ENCODE data around the gene SEPTIN11. TPM values are rescaled to one million over a fixed set of nuclear protein-coding genes. Genes with fewer than 3 reads are reported as not detected.

Gene SEPTIN11
- total and polyA plus RNA-seq, 2 experiments from 2014 or later: 488 to 867 TPM

DNA sequence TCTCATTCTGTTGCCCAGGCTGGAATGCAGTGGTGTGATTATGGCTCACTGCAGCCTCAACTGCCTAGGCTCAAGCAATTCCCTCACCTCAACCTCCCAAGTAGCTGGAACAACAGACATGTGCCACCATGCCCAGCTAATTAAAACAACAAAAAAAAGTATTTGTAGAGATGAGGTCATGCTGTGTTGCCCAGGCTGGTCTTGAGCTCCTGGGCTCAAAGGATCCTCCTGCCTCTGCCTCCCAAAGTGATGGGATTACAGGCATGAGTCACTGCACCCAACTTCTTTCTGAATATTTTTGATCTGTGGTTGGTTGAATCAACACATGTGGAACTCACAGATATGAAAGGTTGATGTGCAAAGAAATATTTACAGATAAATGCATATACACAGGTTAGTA, 18.5 kb upstream of the SEPTIN11 start:
- Histone ChIP-seq H3K36me3 (ENCODE audit: low read depth) (no peaks in the 10 kb centered on the region), H3K79me2 (ENCODE audit: insufficient read depth) (no peaks in the 10 kb centered on the region), H4K20me1 (ENCODE audit: insufficient read depth) (no peaks in the 10 kb centered on the region), H3K4me2 (ENCODE audit: unreplicated experiment) (no peak overlapping the region), H3K27ac (no peak overlapping the region), H3K9ac (no peak overlapping the region), H3F3A (ENCODE audit: insufficient read depth) (no peaks in the 10 kb centered on the region), H3K4me3 (no peak overlapping the region), H3K9me2 (ENCODE audit: insufficient read depth) (no peaks in the 10 kb centered on the region), H3K9me3 (ENCODE audit: low read depth) (no peaks in the 10 kb centered on the region), H2AFZ (no peak overlapping the region), H3K4me1 (ENCODE audit: insufficient read depth) (no peaks in the 10 kb centered on the region), H3K27me3 (replicated peaks; ENCODE audit: insufficient read depth) (no peaks in the 10 kb centered on the region)
- in situ Hi-C loops (cut with MboI): no loop called here
- no peak for DNase-seq
- TF ChIP-seq EZH2phosphoT487 (IDR thresholded peaks at IDR 0.05; ENCODE audit: insufficient read depth, low read depth): no peak
- no peak for TF ChIP-seq EZH2 (IDR thresholded peaks at IDR 0.05; ENCODE audit: insufficient read depth, poor library complexity, severe bottlenecking)

DNA sequence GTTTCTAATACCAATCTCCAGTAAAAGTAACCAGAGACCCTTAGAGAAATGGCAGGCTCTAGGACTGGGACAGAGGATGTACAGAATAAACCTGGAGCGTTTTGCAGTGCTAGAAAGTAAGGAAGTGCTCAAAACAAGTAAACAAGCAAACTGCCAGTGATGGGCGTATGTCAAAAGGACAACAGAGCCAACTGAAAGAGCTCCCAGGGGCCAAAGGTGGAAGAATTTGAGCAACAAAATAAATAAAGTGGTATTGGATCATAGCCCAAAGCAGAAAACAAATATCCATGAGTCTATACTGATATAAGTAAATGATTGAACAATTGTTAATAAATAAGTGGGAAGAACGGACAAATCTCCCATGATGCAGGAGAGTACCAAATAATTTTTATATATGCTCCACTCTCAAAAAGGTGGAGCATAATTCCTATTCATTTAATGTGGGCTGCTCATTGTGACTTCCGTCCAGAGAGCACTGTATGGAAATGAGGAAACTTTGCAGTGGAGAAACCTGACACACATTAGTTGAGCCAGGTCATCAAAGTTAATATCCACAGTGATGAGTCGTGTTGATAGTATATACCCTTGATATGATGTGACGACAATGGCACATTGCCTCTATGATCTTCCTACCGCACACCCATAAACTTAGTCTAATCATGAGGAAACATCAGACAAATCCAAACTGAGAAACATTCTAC, 17.8 kb upstream of the SEPTIN11 start:
- no peak for TF ChIP-seq EZH2 (IDR thresholded peaks at IDR 0.05; ENCODE audit: insufficient read depth, poor library complexity, severe bottlenecking)
- no peak for TF ChIP-seq EZH2phosphoT487 (IDR thresholded peaks at IDR 0.05; ENCODE audit: insufficient read depth, low read depth)
- Histone ChIP-seq H3K9me2 (ENCODE audit: insufficient read depth) (no peaks in the 10 kb centered on the region), H3K27me3 (replicated peaks; ENCODE audit: insufficient read depth) (no peaks in the 10 kb centered on the region), H2AFZ (no peak overlapping the region), H3K9ac (no peak overlapping the region), H3K4me1 (ENCODE audit: insufficient read depth) (no peaks in the 10 kb centered on the region), H3K4me2 (ENCODE audit: unreplicated experiment) (no peak overlapping the region), H3K79me2 (ENCODE audit: insufficient read depth) (no peaks in the 10 kb centered on the region), H3K9me3 (ENCODE audit: low read depth) (no peaks in the 10 kb centered on the region), H3F3A (ENCODE audit: insufficient read depth) (no peaks in the 10 kb centered on the region), H4K20me1 (ENCODE audit: insufficient read depth) (no peaks in the 10 kb centered on the region), H3K4me3 (no peak overlapping the region), H3K36me3 (ENCODE audit: low read depth) (no peaks in the 10 kb centered on the region), H3K27ac (no peak overlapping the region)
- in situ Hi-C loops (cut with MboI): no loop called here
- DNase-seq: no peak
- 86 to 90% methylated on average over 7 of the region's 7 CpGs for WGBS, 2 experiments (ENCODE audit: low coverage in 1 of 2, low lambda C conversion rate in 2 of 2, missing lambda C conversion rate in 2 of 2)

DNA sequence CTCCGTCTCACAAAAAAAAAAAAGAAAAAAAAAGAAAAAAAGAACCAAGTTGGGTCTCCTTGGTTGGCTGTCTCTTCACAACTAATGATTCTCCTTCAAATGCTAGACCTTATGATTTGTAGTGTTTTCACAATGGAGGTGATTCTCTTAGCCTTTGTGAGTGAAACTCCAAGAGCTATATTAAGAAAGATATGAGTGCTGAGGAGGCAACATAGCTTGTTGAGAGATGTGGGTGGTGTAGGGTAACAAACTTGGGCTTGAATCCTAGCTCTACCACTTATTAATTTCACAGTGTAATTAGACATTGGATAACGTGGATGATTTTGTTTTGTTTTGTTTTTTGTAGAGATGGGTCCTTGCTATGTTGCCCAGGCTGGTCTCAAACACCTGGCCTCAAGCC, 10.4 kb upstream of the SEPTIN11 start:
- Histone ChIP-seq H4K20me1 (ENCODE audit: insufficient read depth) (0 out of 2 replicates have a peak, but pooled peaks cover 7% of the 10 kb centered on the region), H3F3A (ENCODE audit: insufficient read depth) (peaks cover 40% of the 10 kb centered on the region), H3K36me3 (ENCODE audit: low read depth) (peaks cover 20% of the 10 kb centered on the region), H3K27ac (no peak overlapping the region), H3K4me1 (ENCODE audit: insufficient read depth) (peaks cover 10% of the 10 kb centered on the region), H3K79me2 (ENCODE audit: insufficient read depth) (peaks cover 19% of the 10 kb centered on the region), H3K9me2 (ENCODE audit: insufficient read depth) (peaks cover 15% of the 10 kb centered on the region; the same call in 1 of the 2 replicates), H3K9me3 (ENCODE audit: low read depth) (no peaks in the 10 kb centered on the region), H3K4me3 (no peak overlapping the region), H2AFZ (no peak overlapping the region), H3K9ac (no peak overlapping the region), H3K4me2 (ENCODE audit: unreplicated experiment) (no peak overlapping the region), H3K27me3 (replicated peaks; ENCODE audit: insufficient read depth) (no peaks in the 10 kb centered on the region)
- WGBS, 2 experiments (ENCODE audit: low coverage in 1 of 2, low lambda C conversion rate in 2 of 2, missing lambda C conversion rate in 2 of 2): 57 to 63% methylated on average over 2 of the region's 2 CpGs
- in situ Hi-C loops (cut with MboI): no loop called here
- no peak for DNase-seq
- no peak for TF ChIP-seq EZH2 (IDR thresholded peaks at IDR 0.05; ENCODE audit: insufficient read depth, poor library complexity, severe bottlenecking)
- TF ChIP-seq EZH2phosphoT487 (IDR thresholded peaks at IDR 0.05; ENCODE audit: insufficient read depth, low read depth): no peak

DNA sequence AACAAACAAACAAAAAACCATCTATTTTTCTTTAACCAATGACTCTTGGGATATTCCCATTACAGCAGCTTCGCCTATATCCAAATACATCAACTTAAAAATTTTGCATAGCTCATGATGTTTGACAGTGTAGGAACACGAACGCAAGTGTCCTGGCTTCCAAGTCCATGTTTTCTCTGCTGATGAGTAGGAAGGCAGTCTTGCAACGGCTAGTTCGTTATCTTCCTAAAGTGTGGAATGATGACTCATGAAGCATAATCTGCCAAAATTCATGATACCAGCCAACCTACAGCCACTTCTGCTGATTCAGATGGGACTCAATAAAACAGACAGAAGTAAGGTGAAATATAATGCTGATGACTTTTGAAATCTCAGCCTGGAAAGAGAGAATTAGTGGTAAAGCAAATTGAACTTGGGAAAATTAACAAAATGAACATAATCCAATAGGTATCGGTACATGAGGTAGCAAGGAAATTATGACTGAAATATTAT, 6.4 kb upstream of the SEPTIN11 start:
- Histone ChIP-seq H3K79me2 (ENCODE audit: insufficient read depth) (peaks cover 57% of the 10 kb centered on the region), H4K20me1 (ENCODE audit: insufficient read depth) (0 out of 2 replicates have a peak, but pooled peaks cover 7% of the 10 kb centered on the region), H2AFZ (no peak overlapping the region), H3K4me3 (no peak overlapping the region), H3K9me2 (ENCODE audit: insufficient read depth) (peaks cover 15% of the 10 kb centered on the region; the same call in 1 of the 2 replicates), H3K9me3 (ENCODE audit: low read depth) (no peaks in the 10 kb centered on the region), H3K27ac (0 out of 2 replicates have a peak overlapping the region, but pooled peaks have one; percentile 12), H3K36me3 (ENCODE audit: low read depth) (peaks cover 24% of the 10 kb centered on the region), H3K4me1 (ENCODE audit: insufficient read depth) (peaks cover 34% of the 10 kb centered on the region), H3K9ac (no peak overlapping the region), H3F3A (ENCODE audit: insufficient read depth) (peaks cover 57% of the 10 kb centered on the region), H3K27me3 (replicated peaks; ENCODE audit: insufficient read depth) (no peaks in the 10 kb centered on the region), H3K4me2 (ENCODE audit: unreplicated experiment) (no peak overlapping the region)
- in situ Hi-C loops (cut with MboI): no loop called here
- 67 to 71% methylated on average over 6 of the region's 6 CpGs for WGBS, 2 experiments (ENCODE audit: low coverage in 1 of 2, low lambda C conversion rate in 2 of 2, missing lambda C conversion rate in 2 of 2)
- DNase-seq: peak; percentile 72
- TF ChIP-seq EZH2 (IDR thresholded peaks at IDR 0.05; ENCODE audit: insufficient read depth, poor library complexity, severe bottlenecking): no peak
- no peak for TF ChIP-seq EZH2phosphoT487 (IDR thresholded peaks at IDR 0.05; ENCODE audit: insufficient read depth, low read depth)
